ENCODE results near the gene PNMA6A.
A peak's percentile ranks its signal among the peaks of the same experiment; 100 is the strongest.

DNA sequence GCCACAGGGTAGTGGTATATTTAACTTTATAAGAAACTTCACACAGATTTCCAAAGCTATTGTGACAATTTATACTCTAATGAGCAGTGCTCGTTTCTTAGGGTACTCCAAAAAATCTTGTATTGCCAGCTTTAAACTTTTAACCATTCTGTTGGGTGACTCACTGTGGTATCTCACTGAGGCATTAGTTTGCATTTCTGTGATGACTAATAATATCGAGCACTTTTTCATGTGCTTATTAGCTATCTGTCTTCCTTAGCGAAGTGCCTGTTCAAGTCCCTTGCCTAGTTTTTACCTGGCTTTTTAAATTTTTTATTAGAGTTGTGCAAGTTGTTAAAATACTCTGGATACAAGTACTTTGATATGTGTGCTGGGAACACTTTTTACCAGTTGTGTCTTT lies 10.5 kb upstream of the PNMA6A start:
- TF ChIP-seq EZH2 (IDR thresholded peaks at IDR 0.05; ENCODE audit: borderline replicate concordance, low read depth, low read length, severe bottlenecking) (no peak), POLR2A (IDR thresholded peaks at IDR 0.05; ENCODE audit: low read depth, low read length) (no peak), POLR2AphosphoS5 (IDR thresholded peaks at IDR 0.05; ENCODE audit: insufficient read depth, low read depth, low read length) (no peak), CTCF (IDR thresholded peaks at IDR 0.05; ENCODE audit: extremely low read depth in 1 of 2, insufficient read depth in 1 of 2, low read depth in 1 of 2, low read length in 2 of 2) (no peak), MAX (IDR thresholded peaks at IDR 0.05; ENCODE audit: insufficient read depth, insufficient read length) (no peak), GATA2 (IDR thresholded peaks at IDR 0.05; ENCODE audit: insufficient read depth, insufficient read length, low read depth, low read length) (no peak), MYC (IDR thresholded peaks at IDR 0.05; ENCODE audit: low read depth, low read length) (no peak), FOS (IDR thresholded peaks at IDR 0.05; ENCODE audit: borderline replicate concordance, insufficient read depth, low read length) (peak; percentile 16), JUN (IDR thresholded peaks at IDR 0.05; ENCODE audit: borderline replicate concordance, insufficient read depth, insufficient read length, low read depth) (no peak)
